HG02852 (cell line): Measurements from ENCODE around the gene SUCO.
"Not testable (repeated sequence)": the region's sequence is repeated elsewhere in the genome, so short reads cannot be mapped to it uniquely, and the experiment has no call there.

Experiments
- ATAC-seq: cut with Tn5 transposase; IDR thresholded peaks from one replicate; pipeline ENCODE4 v1.9.1; 2021; ENCODE audit warnings: mild to moderate bottlenecking, moderate library complexity; ENCODE audit not compliant: unreplicated experiment

Gene SUCO

DNA sequence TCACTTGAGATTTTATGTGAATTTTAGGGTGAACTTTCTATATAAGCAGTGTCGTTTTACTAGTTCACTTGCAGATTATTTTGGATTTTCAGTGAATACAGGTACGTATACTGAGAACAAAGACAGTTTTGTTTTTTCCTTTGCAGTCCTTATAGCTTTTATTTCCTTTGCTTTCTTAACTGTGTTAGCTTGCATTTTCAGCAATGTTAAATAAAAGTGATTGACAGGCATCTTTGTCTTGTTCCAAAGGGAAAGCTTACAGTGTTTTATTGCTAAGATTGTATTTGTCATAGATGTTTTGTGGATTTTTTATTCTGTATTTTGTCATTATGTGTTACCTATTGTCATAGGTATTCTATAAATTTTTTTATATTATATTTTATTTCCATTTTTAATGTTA lies 72.7 kb downstream of the SUCO start:
- ATAC-seq, result no peak

GRCh38 chr1:172607145-172607544 lies 74.2 kb downstream of the SUCO start:
- ATAC-seq, result no peak

DNA sequence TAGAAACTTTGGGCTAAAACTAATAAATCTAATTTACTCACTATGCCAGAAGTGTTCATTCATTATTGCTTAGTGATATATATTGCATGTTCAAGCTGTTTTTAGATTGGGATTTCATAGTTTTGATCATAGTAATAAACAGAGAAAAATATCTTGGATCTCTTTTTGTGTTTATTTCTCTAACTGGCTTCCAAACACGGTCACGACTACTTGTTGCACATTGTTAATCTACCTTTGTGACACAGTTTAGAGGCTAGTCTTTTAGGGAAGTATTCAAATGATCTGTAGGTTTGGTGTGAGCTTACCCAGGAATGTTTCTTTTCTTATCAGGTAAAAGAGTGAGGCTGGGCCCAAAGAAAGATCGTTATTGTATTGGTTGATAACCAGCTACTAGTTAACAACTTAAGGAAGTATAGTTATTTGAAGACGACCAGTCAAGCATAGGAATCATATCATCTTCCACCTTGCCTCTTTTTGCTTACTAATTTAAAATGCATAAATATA lies 75.2 kb downstream of the SUCO start:
- no peak for ATAC-seq

DNA sequence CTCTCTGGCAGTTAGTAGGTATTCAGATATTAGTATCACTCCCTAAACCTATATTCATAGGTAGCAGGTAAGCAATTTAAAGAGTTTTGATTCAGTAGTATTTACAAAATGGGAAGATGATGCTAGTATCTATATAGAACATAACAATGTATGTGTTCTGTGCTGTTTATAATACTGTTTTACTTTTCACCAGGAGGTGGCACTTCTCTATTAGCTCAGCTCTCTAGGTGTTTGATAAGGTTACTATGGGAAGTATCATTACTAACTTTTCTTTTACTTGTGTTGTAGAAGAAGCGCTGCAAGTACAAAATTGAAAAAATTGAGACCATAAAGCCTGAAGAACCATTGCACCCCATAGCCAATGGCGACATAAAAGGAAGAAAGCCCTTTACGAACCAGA lies 76.6 kb downstream of the SUCO start:
- ATAC-seq, result no peak

DNA sequence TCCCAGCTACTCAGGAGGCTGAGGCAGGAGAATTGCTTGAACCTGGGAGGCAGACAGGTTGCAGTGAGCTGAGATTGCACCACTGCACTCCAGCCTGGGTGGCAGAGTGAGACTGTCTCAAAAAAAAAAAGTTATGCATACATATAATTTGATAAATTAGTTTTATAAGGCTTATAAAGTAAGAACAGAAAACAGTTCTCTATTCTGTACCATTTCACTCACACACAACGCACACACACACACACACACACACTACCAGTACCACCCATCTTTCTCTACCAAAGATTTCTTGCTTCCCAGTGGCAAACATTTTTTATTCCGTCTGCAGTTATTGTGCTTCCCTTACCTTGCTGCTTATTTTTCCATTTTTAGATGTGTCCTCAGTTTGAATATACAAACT lies 79.5 kb downstream of the SUCO start:
- ATAC-seq, result no peak

DNA sequence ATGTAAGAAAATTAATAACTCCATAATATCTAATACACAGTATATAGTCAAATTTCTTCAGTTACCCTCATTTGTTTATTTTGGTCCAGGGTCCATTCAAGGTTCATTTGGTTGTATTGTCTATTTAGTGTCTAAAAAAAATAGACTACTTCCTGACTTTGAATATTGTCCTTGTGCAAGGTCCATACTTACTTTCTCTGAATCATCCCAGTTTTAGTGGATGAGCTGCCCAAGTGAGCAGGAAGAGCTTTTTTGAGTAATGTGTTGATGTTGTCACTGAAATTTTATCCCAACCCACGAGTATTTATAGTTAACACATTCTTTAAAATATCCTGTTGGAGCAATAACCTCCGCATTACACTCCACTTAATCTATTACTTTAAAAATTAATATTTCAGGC lies 80.3 kb downstream of the SUCO start:
- ATAC-seq, result no peak

DNA sequence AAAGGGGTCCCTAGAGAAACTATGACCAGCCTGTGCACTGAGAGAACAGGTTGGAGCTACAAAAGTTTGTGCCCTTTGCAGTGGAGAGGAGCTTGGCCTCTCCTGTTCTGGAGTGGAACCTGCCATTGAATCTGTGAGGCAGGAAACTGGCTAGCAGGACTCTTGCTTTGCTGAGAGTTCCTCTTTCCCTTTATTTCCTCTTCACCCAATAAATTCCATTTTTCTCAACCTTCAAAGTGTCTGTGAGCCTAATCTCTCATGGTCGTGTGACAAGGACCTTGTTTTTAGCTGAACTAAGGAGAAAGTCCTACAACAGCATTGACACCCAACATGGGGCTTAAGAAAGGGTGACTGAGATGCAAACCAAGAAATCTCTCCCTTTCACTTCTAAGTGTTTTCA lies 83.2 kb downstream of the SUCO start:
- no peak for ATAC-seq

- no peak for ATAC-seq
These were observed 83.7 kb downstream of the SUCO start for GRCh38 chr1:172616636-172617035.

DNA sequence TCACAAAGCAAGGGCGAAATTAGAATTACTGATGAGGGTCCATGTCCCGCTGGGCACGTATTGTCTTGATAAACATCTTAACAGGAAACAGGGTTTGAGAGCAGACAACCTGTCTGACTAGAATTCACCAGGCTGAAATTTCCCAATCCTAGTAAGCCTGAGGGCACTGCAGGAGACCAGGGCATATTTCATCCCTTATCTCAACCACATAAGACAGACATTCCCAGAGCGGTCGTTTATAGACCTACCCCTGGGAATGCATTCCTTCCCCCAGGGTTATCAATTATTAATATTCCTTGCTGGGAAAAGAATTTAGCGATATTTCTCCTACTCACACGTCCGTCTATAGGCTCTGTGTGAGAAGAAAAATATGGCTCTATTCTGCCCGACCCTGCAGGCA lies 87.7 kb downstream of the SUCO start:
- ATAC-seq, result not testable (repeated sequence)

GRCh38 chr1:172622541-172622940 lies 89.6 kb downstream of the SUCO start:
- no peak for ATAC-seq

DNA sequence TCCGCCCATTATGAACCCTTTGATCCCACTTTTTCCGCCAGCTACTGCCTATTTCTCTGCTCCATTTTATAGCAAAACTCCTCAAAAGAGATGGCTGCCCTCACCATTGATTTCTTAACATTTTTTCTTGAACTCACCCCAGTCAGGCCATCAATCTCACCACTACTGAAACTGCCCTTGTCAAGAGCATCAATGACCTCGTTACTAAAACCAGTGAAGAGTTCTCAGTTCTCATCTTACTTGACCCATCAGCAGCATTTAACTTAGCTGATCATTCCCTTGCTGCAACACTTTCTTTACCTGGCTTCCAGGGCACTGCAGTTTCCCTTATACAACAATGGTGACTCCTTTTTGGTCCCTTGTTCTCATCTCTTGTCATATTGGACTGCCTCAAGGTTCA lies 90.8 kb downstream of the SUCO start:
- ATAC-seq, result no peak

DNA sequence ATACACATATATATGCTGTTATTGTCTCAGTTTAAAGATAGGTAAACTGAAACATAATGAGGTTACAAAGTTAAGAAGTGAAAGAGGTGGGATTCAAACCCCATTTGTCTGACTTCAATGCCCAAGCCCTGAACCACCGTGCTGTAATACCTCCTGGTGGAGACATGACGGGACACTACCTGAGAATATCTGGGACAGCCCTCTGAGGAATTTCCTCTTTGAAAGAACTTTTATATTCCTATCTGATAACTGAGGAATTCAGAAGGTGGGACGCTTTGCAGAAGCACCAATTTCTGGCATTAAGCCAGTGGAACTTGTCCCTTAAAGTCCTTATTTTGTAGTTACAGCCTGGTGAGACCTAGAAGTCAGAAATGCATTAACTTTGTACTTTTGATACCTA lies 93.9 kb downstream of the SUCO start:
- no peak for ATAC-seq

DNA sequence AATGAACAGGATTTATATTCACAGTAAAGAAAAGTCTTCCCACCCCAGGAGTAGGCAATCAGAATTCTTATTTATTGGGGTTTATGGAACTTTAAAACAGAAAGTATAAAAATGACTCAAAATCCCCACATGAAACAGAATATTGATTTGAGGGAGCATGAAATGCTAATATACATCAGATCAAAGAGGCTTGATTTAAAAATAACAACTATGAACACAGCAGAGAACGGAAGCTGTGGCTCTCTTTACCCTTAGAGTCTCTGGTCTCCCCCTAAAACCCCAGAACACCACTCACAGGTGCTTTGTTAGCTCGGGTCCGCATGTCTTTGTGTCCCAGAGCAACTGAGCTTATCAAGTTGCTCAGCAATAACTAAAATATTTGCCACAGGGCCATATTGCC lies 94.8 kb downstream of the SUCO start:
- no peak for ATAC-seq

GRCh38 chr1:172628401-172628800 lies 95.5 kb downstream of the SUCO start:
- ATAC-seq, result no peak

DNA sequence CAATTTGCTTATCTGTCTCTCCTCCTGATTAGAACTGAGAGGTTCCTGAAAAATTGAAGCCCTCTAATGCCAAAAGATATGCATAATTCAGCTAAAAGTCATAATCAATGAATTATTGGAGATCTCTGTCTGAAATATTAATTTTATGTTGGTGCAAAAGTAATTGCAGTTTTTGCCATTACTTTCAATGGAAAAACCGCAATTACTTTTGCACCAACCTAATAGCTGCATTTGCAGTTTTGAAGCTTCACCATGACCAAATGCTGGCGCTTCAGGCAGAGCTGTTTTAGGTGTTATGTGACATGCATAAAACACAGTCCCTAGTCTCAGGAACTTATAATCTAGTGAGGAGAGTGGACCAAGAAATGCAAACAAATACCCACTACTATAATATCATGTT lies 96.2 kb downstream of the SUCO start:
- no peak for ATAC-seq

- ATAC-seq, result no peak
These were observed 96.7 kb downstream of the SUCO start for GRCh38 chr1:172629638-172630037.

- no peak for ATAC-seq
These were observed 97.3 kb downstream of the SUCO start for GRCh38 chr1:172630056-172630818.

DNA sequence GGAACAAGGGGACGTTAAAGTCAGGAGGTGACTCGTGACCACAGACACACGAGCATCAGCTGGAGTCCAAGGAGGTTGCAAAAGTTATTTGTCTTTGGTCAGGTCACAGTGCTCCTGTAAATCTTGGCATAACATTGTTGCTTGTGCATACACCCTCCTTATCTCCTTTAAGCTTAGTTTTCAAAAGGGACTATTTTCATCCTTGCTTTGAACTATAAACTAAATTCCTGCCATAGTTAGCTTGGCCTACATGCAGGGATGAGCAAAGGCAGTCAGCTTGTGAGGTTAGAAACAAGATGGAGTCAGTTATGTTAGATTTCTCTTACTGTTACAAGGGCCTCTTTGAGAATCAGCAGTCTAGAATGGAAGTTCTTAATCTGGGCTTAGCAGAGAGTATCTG lies 97.9 kb downstream of the SUCO start:
- no peak for ATAC-seq

DNA sequence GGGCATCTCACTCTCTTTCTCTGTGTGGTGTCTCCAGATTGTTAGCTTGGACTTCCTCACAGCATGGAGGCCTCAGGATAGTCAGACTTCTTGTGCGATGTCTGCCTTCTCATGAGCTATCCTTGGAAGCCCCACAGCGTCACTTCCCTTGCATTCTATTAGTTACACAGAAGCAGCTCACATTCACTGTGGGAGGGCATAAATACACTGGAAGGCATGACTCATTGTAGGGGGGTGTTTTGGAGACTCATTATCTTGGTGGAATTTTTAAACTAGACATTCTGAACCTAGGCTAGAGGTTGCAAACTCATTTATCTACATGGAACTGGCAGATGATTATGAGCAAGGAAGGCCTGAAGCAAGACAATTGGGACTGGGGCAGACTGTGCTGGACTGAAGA lies 104.6 kb downstream of the SUCO start:
- no peak for ATAC-seq

DNA sequence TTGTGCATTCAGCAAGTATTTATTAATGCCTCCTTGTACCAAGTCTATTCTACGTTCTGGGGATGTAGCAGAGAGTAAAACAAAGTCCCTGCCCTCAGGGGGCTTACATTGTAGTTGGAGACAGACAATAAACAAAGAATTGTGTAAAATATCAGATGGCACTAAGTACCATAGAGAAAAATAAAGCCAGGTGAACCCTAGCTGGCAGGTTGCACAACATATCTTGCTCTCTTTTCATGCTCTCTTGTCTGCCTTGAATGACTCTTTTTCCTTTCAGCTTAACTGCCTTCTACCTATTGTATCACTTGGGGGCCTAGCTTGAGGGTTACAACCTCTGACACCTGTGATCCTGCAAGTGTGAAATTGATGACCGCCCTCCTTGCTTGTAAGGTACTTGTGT lies 105.3 kb downstream of the SUCO start:
- no peak for ATAC-seq

GRCh38 chr1:172638885-172639831 lies 106.2 kb downstream of the SUCO start:
- peak; percentile 76 for ATAC-seq

DNA sequence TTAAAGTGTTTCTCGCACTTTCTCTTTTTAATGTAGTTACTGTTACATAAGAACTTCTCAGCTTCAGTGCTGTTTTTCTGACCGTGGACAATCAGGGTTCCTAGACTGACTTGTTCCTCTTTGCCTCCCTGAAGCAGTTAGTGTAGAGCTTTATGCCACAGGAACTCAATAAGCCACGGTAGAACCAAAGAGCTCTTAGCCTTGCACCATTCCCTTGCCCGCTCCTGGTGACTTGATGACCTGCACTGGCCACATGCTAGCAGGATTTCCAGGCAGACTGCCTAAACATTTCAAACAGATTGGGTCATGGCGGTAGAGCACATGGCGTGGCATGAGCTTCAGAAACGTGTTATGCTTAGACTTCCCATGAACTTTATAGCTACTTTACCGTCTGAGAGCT lies 107.2 kb downstream of the SUCO start:
- ATAC-seq, result no peak
